HG02678 (cell line): ENCODE data around the gene DHX58.

ENCODE experiments used
- ATAC-seq: cut with Tn5 transposase; IDR thresholded peaks from one replicate; pipeline ENCODE4 v1.9.1; 2021; ENCODE audit warnings: mild to moderate bottlenecking, moderate library complexity; ENCODE audit not compliant: unreplicated experiment

The DHX58 gene

GRCh38 chr17:42111265-42111636 lies 1.3 kb downstream of the DHX58 start:
- ATAC-seq = no peak

DNA sequence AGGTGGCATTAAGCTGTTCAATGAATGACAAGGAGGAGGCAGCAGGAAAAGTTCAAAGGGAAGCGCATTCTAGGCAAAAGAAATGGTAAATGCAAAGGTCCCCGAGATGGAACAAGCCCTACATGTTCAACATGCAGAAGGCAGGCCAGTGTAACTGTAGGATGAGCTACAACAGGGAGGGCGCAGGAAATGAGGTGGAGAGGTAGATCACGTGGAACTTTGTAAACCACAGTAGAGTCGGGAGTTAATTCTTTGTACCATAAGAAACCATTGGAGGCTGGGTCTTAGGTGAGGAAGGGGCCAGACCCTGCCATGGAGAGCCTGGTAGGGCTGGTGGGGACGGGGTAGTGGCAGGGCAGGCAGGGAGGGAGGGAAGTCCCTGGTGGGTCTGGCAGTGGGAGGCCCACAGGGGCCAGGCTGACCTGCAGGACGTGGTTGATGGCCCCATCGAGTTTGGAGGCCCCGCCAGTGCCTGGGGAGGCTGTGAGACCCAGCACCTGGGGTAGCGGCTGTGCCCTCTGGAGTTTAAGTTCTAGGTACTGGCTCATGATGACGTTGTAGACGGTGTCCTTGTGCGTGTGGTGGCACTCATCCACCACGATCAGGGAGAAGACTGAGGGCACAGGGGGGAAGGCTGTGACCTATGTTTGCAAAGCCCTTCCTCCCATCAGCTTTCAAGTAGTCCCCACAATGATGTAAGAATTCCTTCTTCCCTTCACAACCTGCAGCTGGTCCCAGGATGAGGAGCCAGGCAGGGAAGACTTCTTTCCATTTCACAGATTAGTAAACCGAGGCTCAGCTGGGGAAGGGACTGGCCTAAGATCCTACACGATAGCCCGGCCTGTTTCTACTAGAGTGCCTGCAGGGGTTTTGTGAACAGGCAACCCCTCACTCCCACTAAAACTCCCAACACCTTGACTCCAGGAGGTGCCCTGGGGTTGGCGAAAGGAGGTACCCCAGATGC lies 1.9 kb downstream of the DHX58 start:
- no peak for ATAC-seq

- no peak for ATAC-seq
Measured at GRCh38 chr17:42109086-42109485, 3.4 kb downstream of the DHX58 start.

GRCh38 chr17:42107597-42108576 lies 4.6 kb downstream of the DHX58 start:
- ATAC-seq = peak; percentile 42

GRCh38 chr17:42107124-42107523 lies 5.4 kb downstream of the DHX58 start:
- ATAC-seq = no peak

- ATAC-seq = no peak
Measured at GRCh38 chr17:42106009-42106408, 6.5 kb downstream of the DHX58 start.

- ATAC-seq = no peak
Measured at GRCh38 chr17:42104264-42104663, 8.2 kb downstream of the DHX58 start.

GRCh38 chr17:42103221-42103954 lies 9.1 kb downstream of the DHX58 start:
- no peak for ATAC-seq

GRCh38 chr17:42101513-42102292 lies 10.8 kb downstream of the DHX58 start:
- ATAC-seq = no peak

- ATAC-seq = no peak
Measured at GRCh38 chr17:42098730-42099399, 13.6 kb downstream of the DHX58 start.

GRCh38 chr17:42097691-42098631 lies 14.6 kb downstream of the DHX58 start, which contains the start of gene ZNF385C:
Gene ZNF385C, minus strand, starts transcription at chr17:42098473. Its CDS starts 35,417 bp downstream, at chr17:42063056.
- ATAC-seq = no peak

- ATAC-seq = no peak
Measured at GRCh38 chr17:42096360-42097111, 16.0 kb downstream of the DHX58 start.

GRCh38 chr17:42094375-42095069 lies 18.0 kb downstream of the DHX58 start:
- ATAC-seq = no peak

GRCh38 chr17:42092939-42093338 lies 19.6 kb downstream of the DHX58 start:
- no peak for ATAC-seq

- ATAC-seq = no peak
Measured at GRCh38 chr17:42090964-42091790, 21.3 kb downstream of the DHX58 start.

DNA sequence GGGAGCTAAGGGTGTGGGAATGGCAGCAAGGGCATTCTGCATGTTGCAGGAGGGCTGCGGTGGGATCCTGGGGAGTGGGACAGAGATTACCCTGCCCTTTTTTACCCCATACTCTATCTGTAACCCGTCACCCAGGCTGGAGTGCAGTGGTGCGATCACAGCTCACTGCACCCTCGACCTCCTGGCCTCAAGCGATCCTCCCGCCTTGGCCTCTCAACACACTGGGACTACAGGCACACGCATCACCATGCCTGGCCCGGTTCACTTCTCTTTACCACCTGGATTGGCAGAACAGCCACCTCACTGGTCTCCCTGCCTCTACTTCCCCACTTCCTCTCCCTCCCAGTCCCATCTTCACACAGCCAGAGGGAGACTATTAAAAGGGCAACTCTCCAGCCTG lies 23.8 kb downstream of the DHX58 start:
- ATAC-seq = no peak
